OCI-LY7 (cell line): Measurements from ENCODE around the gene PCP2. TPM values are rescaled to one million over a fixed set of nuclear protein-coding genes. Genes with fewer than 3 reads are reported as not detected.
A peak's percentile ranks its signal among the peaks of the same experiment; 100 is the strongest.

Experiments used
- BruUV-seq: library from RNA; stranded (reverse); fragments of 400-500 nt; replicated peaks from 2 replicates; lab custom pipeline; 2021; lab: Mats Ljungman, UMichigan
- CTCF ChIA-PET: fragments of 300-600 bp; sonication (Branson Sonifier 250); formaldehyde crosslinking; loops from one replicate; lab custom pipeline; 2022; ENCODE audit warnings: antibody characterized with exemption; ENCODE audit not compliant: unreplicated experiment; lab: Charles Lee
- POLR2A ChIA-PET: fragments of 300-600 bp; sonication (Branson Sonifier 250); formaldehyde crosslinking; loops from one replicate; lab custom pipeline; 2022; ENCODE audit warnings: antibody characterized with exemption; lab: Charles Lee
- DNase-seq: peaks from one replicate; pipeline ENCODE4 v3.0.0-alpha.2; 2015; ENCODE audit warnings: low spot score
- H2AFZ ChIP-seq: fragments of 200-600 bp; sonication (generic), shearing (Covaris generic); 2 replicates; pipeline ENCODE4 v1.6.1; 2014; ENCODE audit warnings: mild to moderate bottlenecking, antibody characterized with exemption, low read length, moderate library complexity
- H3K27ac ChIP-seq: fragments of 200-600 bp; sonication (generic); 2 replicates; pipeline ENCODE4 v1.5.1; 2014; ENCODE audit warnings: mixed run types, low read depth, mild to moderate bottlenecking, moderate library complexity, low read length, inconsistent platforms; ENCODE audit not compliant: poor library complexity, severe bottlenecking
- H3K36me3 ChIP-seq: fragments of 200-600 bp; sonication (generic); 2 replicates; pipeline ENCODE4 v1.6.1; 2014; ENCODE audit warnings: mild to moderate bottlenecking, antibody characterized with exemption, low read length, moderate library complexity, mixed read lengths; ENCODE audit not compliant: insufficient read depth
- H3K4me1 ChIP-seq: fragments of 200-600 bp; sonication (generic); 2 replicates; pipeline ENCODE4 v1.5.1; 2014; ENCODE audit warnings: mild to moderate bottlenecking, low read length; ENCODE audit not compliant: insufficient read depth, poor library complexity, severe bottlenecking
- H3K4me2 ChIP-seq: fragments of 200-600 bp; sonication (generic); 2 replicates; pipeline ENCODE4 v1.6.1; 2014; ENCODE audit warnings: mild to moderate bottlenecking, low read length
- H3K4me3 ChIP-seq: fragments of 200-600 bp; sonication (generic); 2 replicates; pipeline ENCODE4 v1.5.1; 2014; ENCODE audit warnings: mild to moderate bottlenecking, low read depth, low read length; ENCODE audit not compliant: poor library complexity, severe bottlenecking
- H3K79me2 ChIP-seq: fragments of 200-600 bp; sonication (generic); 2 replicates; pipeline ENCODE4 v1.6.1; 2016; ENCODE audit warnings: low read depth, mild to moderate bottlenecking, low read length, moderate library complexity, mixed read lengths; ENCODE audit not compliant: insufficient read depth
- H3K9me2 ChIP-seq: fragments of 200-600 bp; sonication (generic); 2 replicates; pipeline ENCODE4 v1.6.1; 2016; ENCODE audit warnings: mild to moderate bottlenecking, low read length, mixed read lengths; ENCODE audit not compliant: insufficient read depth
- H3K9me3 ChIP-seq: fragments of 200-600 bp; sonication (generic); 2 replicates; pipeline ENCODE4 v1.6.1; 2014; ENCODE audit warnings: mild to moderate bottlenecking, mixed run types, low read length, mixed read lengths
- H4K20me1 ChIP-seq: fragments of 200-600 bp; sonication (generic); 2 replicates; pipeline ENCODE4 v1.6.1; 2014; ENCODE audit warnings: mild to moderate bottlenecking, antibody characterized with exemption, low read length, moderate library complexity, mixed read lengths; ENCODE audit not compliant: insufficient read depth
- CTCF ChIP-seq: fragments of 200-600 bp; sonication (generic); conservative IDR thresholded peaks from 2 replicates; pipeline ENCODE4 v1.5.1; 2014; ENCODE audit warnings: mild to moderate bottlenecking, antibody characterized with exemption, low read length, moderate library complexity, mixed read lengths
- EZH2phosphoT487 ChIP-seq: fragments of 200-600 bp; sonication (generic); IDR thresholded peaks from 2 replicates; pipeline ENCODE4 v1.6.1; 2018; ENCODE audit warnings: low read depth, borderline replicate concordance, mild to moderate bottlenecking, mixed run types, antibody characterized with exemption, low read length, moderate library complexity, mixed read lengths
- intact Hi-C: fragments of 100-400 bp; cut with micrococcal nuclease; formaldehyde crosslinking; loops from one replicate; pipeline ENCODE4 v1.10.0; 2022; ENCODE audit not compliant: unreplicated experiment
- total RNA-seq, 2 experiments: library from RNA; depleted of rRNA in 1 of 2; stranded (reverse); fragments of >200 nt in 1 of 2; shearing (Covaris generic) in 1 of 2; gene quantifications; 2 replicates each; pipeline ENCODE4 v1.2.3, GENCODE V29; 2014 to 2022

Gene PCP2
- total RNA-seq, 2 experiments from 2014 or later: 0.82 to 2.0 TPM

- no peak overlapping the region for H3K27ac ChIP-seq
- DNase-seq: no peak
- H2AFZ ChIP-seq: peak overlapping the region; percentile 24; the same call in 1 of the 2 replicates
- no peaks in the 10 kb centered on the region for H3K9me3 ChIP-seq
- H3K9me2 ChIP-seq: no peaks in the 10 kb centered on the region
- H3K36me3 ChIP-seq: peaks cover 26% of the 10 kb centered on the region; the same call in 1 of the 2 replicates
- H3K4me3 ChIP-seq: peak overlapping the region; percentile 92
- 0 out of 2 replicates have a peak, but pooled peaks cover 6% of the 10 kb centered on the region for H4K20me1 ChIP-seq
- H3K4me1 ChIP-seq: peaks cover 15% of the 10 kb centered on the region
- CTCF ChIA-PET: no interaction called here
- POLR2A ChIA-PET: interaction anchor here (1.6 kb wide), 2 partner anchors 9 to 23 kb away, joined by 6 to 10 read pairs; no protein-coding TSS in a partner anchor
- H3K79me2 ChIP-seq: peaks cover 33% of the 10 kb centered on the region
- TF ChIP-seq EZH2phosphoT487 (no peak), CTCF (no peak)
- peak overlapping the region; percentile 83 for H3K4me2 ChIP-seq
- intact Hi-C loops: no loop called here
- TSS peak; percentile 93 for BruUV-seq
Observed at GRCh38 chr19:7628589-7629311, 4.8 kb downstream of the PCP2 start.

- H3K27ac ChIP-seq: no peak overlapping the region
- ChIA-PET POLR2A (no interaction called here), CTCF (no interaction called here)
- H3K79me2 ChIP-seq: peaks cover 33% of the 10 kb centered on the region
- no peak overlapping the region for H3K4me3 ChIP-seq
- TF ChIP-seq CTCF (no peak), EZH2phosphoT487 (no peak)
- no peaks in the 10 kb centered on the region for H3K9me3 ChIP-seq
- no peak overlapping the region for H3K4me2 ChIP-seq
- intact Hi-C loops: no loop called here
- H3K9me2 ChIP-seq: no peaks in the 10 kb centered on the region
- H2AFZ ChIP-seq: no peak overlapping the region
- no TSS peak for BruUV-seq
- no peak for DNase-seq
- peaks cover 33% of the 10 kb centered on the region for H3K36me3 ChIP-seq
- peaks cover 15% of the 10 kb centered on the region for H3K4me1 ChIP-seq
- 0 out of 2 replicates have a peak, but pooled peaks cover 6% of the 10 kb centered on the region for H4K20me1 ChIP-seq
Observed at GRCh38 chr19:7627166-7627565, 6.4 kb downstream of the PCP2 start.

GRCh38 chr19:7625763-7626372, 7.7 kb downstream of the PCP2 start:
- H3K4me2 ChIP-seq: no peak overlapping the region
- peaks cover 33% of the 10 kb centered on the region for H3K79me2 ChIP-seq
- H3K9me3 ChIP-seq: no peaks in the 10 kb centered on the region
- TF ChIP-seq CTCF (no peak), EZH2phosphoT487 (no peak)
- no peak overlapping the region for H2AFZ ChIP-seq
- POLR2A ChIA-PET: no interaction called here
- no peaks in the 10 kb centered on the region for H3K9me2 ChIP-seq
- no TSS peak for BruUV-seq
- no peak for DNase-seq
- 0 out of 2 replicates have a peak, but pooled peaks cover 6% of the 10 kb centered on the region for H4K20me1 ChIP-seq
- CTCF ChIA-PET: no interaction called here
- H3K4me1 ChIP-seq: peaks cover 15% of the 10 kb centered on the region
- no peak overlapping the region for H3K27ac ChIP-seq
- intact Hi-C loops: no loop called here
- no peak overlapping the region for H3K4me3 ChIP-seq
- H3K36me3 ChIP-seq: peaks cover 42% of the 10 kb centered on the region
